Lung (tissue), 12 donors: Measurements from ENCODE around the gene NHERF2. TPM values are rescaled to one million over a fixed set of nuclear protein-coding genes. Genes with fewer than 3 reads are reported as not detected.
"Not testable (repeated sequence)": the region's sequence is repeated elsewhere in the genome, so short reads cannot be mapped to it uniquely, and the experiment has no call there.

Source experiments
- ATAC-seq: fragments of 200-7000 bp; cut with Tn5 transposase; one replicate; pipeline ENCODE4 v1.9.1; 2020; ENCODE audit warnings: moderate number of reproducible peaks; ENCODE audit not compliant: insufficient read depth, low FRiP score
- DNase-seq, 3 donors: peaks; one replicate each; pipeline ENCODE4 v3.0.0-alpha.2; 2013 to 2017
- H3K27ac ChIP-seq, 2 donors: one replicate each; pipeline ENCODE4 v1.5.1; 2013; ENCODE audit warnings: mild to moderate bottlenecking in 2 of 2, moderate library complexity in 2 of 2, control low read depth in 1 of 2, inconsistent platforms in 1 of 2, low read depth in 1 of 2, low read length in 1 of 2
- H3K27me3 ChIP-seq, 3 donors: one replicate each; pipeline ENCODE4 v1.5.1; 2013; ENCODE audit warnings: low read length in 2 of 3; ENCODE audit not compliant: control insufficient read depth in 3 of 3, insufficient read depth in 3 of 3
- H3K36me3 ChIP-seq, 4 donors: one replicate each; pipeline ENCODE4 v1.5.1; 2013; ENCODE audit warnings: low read length in 4 of 4, mild to moderate bottlenecking in 1 of 4, moderate library complexity in 1 of 4; ENCODE audit not compliant: control insufficient read depth in 4 of 4, insufficient read depth in 4 of 4
- H3K4me1 ChIP-seq, 5 donors: one replicate each; pipeline ENCODE4 v1.5.1; 2013; ENCODE audit warnings: low read length in 5 of 5, mild to moderate bottlenecking in 2 of 5, moderate library complexity in 1 of 5; ENCODE audit not compliant: control insufficient read depth in 5 of 5, insufficient read depth in 5 of 5
- H3K4me3 ChIP-seq: one replicate; pipeline ENCODE4 v1.5.1; 2013; ENCODE audit warnings: mild to moderate bottlenecking, control low read depth, moderate library complexity
- H3K9ac ChIP-seq, 2 donors: one replicate each; pipeline ENCODE4 v1.5.1; 2013; ENCODE audit warnings: low read length in 2 of 2, control low read depth in 1 of 2; ENCODE audit not compliant: insufficient read depth in 1 of 2
- H3K9me3 ChIP-seq, 4 donors: one replicate each; pipeline ENCODE4 v1.5.1; 2013; ENCODE audit warnings: low read length in 3 of 4, mild to moderate bottlenecking in 1 of 4, moderate library complexity in 1 of 4; ENCODE audit not compliant: control insufficient read depth in 4 of 4, insufficient read depth in 3 of 4
- CTCF ChIP-seq: IDR thresholded peaks from 2 replicates; pipeline ENCODE4 v1.5.1; 2012; ENCODE audit warnings: mild to moderate bottlenecking; ENCODE audit errors: control extremely low read depth, extremely low read depth
- WGBS, 2 donors: extraction: QIAGEN DNeasy Blood & Tissue Kit; methylation state at CpG; one replicate each; pipeline ENCODE4 v1.1.7; 2013; 5-methylcytosine and 5-hydroxymethylcytosine counted together
- polyA plus RNA-seq, 2 donors: library from polyadenylated mRNA; stranded (reverse); fragments of 200-250 nt; gene quantifications; one replicate each; pipeline ENCODE4 v1.2.1, GENCODE V29; 2013
- total RNA-seq, 2 donors: library from RNA; depleted of rRNA in 1 of 2; stranded (reverse); fragments of >200 nt in 1 of 2; gene quantifications; one replicate each; pipeline ENCODE4 v1.2.1, GENCODE V29; 2014 to 2021
- donor health status: control.
- donor health status: control.
- donor health status: Bipolar disorder and iron deficiency.
- donor health status: healthy.
- donor health status: DM: yes; HTN: yes; CAD: no.

Gene NHERF2
- total and polyA plus RNA-seq, 4 donors: 142 to 468 (median 245) TPM

- no peak for ATAC-seq
- Histone ChIP-seq H3K27ac (peak overlapping the region; percentile 79 to 90), H3K36me3 (peaks cover 0 to 5% (median 2%) of the 10 kb centered on the region in 4 donors), H3K9ac (peak overlapping the region in 1 of 2 donors; percentile 46), H3K9me3 (no peaks in the 10 kb centered on the region), H3K4me3 (peak overlapping the region; percentile 83), H3K27me3 (no peaks in the 10 kb centered on the region), H3K4me1 (peaks cover 0 to 38% (median 19%) of the 10 kb centered on the region in 5 donors)
- DNase-seq: no peak
- TF ChIP-seq CTCF: no peak
- WGBS, 2 donors: 1 to 2% methylated on average over 35 to 55 of the region's 55 CpGs
Measured at GRCh38 chr16:2009164-2009711, 17.5 kb upstream of the NHERF2 start.

- peak; percentile 89 for ATAC-seq
- DNase-seq: peak; percentile 86 to 93 (median 88)
- H3K4me1 ChIP-seq: peaks cover 0 to 31% (median 17%) of the 10 kb centered on the region in 5 donors
- TF ChIP-seq CTCF: no peak
- peak within 1 kb of the TSS; percentile 87 to 91 for H3K27ac ChIP-seq
- peak within 1 kb of the TSS; percentile 46 to 68 for H3K9ac ChIP-seq
- H3K4me3 ChIP-seq: peak within 1 kb of the TSS; percentile 83
- peaks cover 0 to 5% (median 2%) of the 10 kb centered on the region in 4 donors for H3K36me3 ChIP-seq
- no peaks in the 10 kb centered on the region for H3K27me3 ChIP-seq
- no peaks in the 10 kb centered on the region for H3K9me3 ChIP-seq
- 1 to 2% methylated on average over 45 to 52 of the region's 52 CpGs for WGBS, 2 donors
Measured at GRCh38 chr16:2009791-2010510, 16.8 kb upstream of the NHERF2 start, which contains the start of gene ZNF598. TSS of gene ZNF598 (minus strand) at chr16:2009821.

- not testable (repeated sequence) for H3K27ac ChIP-seq
- WGBS, 2 donors: 87 to 88% methylated on average over 9 of the region's 9 CpGs
Measured at GRCh38 chr16:2011726-2012125, 15.0 kb upstream of the NHERF2 start.

GRCh38 chr16:2013527-2013926 is 13.2 kb upstream of the NHERF2 start:
- H3K4me3 ChIP-seq: no peak overlapping the region
- 90 to 94% methylated on average over 15 of the region's 15 CpGs for WGBS, 2 donors
- no peak overlapping the region for H3K27ac ChIP-seq
- peaks cover 0 to 12% (median 6%) of the 10 kb centered on the region in 5 donors for H3K4me1 ChIP-seq
- DNase-seq: no peak
- no peak for TF ChIP-seq CTCF
- ATAC-seq: no peak
- no peaks in the 10 kb centered on the region for H3K27me3 ChIP-seq
- no peak overlapping the region for H3K9ac ChIP-seq
- H3K36me3 ChIP-seq: no peaks in the 10 kb centered on the region
- no peaks in the 10 kb centered on the region for H3K9me3 ChIP-seq

More at GRCh38 chr16:2011726-2012125, 15.0 kb upstream of the NHERF2 start:
- peaks cover 0 to 27% (median 17%) of the 10 kb centered on the region in 5 donors for H3K4me1 ChIP-seq
- not testable (repeated sequence) for H3K9me3 ChIP-seq, ATAC-seq, H3K9ac ChIP-seq, H3K27me3 ChIP-seq, H3K4me3 ChIP-seq, DNase-seq, H3K36me3 ChIP-seq
